ENCODE measurements around the gene AUTS2.

DNA sequence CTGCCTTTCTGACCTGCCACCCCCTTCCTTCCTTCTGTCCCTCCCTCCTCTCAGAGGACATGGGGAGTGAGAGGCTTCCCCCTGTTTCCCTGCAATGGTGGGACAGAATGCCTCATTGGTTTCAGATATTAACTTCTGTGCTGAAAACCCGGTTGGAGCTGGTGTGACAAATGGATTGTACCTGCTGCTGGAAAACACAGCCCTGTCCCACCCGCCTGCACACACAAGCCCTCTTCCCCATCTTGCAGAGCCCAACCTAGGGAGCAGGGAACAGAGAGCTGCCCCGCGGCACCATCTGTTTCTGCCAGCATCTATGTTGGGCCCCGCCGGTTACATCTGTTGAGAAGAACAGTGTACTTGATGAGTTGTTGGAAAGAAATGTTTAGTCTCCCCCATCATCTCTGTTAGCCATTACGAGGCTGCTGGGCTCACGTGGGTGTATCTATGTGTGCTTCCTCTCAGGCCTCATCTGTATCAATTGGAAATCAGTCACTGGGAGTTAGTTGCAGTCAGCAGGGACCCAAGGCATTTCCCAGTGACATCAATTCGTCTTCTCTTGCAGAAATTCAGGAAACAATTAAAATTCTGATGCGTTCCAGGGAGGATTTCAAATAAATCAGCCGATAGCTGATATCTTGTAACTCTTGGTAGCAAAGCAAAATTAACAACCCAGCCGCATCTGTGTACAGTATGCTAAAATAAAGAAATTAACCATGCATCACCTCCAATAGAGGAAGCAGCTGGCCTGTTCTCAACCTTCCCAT is 808.1 kb downstream of the AUTS2 start:
- TF ChIP-seq, protein P1, sequence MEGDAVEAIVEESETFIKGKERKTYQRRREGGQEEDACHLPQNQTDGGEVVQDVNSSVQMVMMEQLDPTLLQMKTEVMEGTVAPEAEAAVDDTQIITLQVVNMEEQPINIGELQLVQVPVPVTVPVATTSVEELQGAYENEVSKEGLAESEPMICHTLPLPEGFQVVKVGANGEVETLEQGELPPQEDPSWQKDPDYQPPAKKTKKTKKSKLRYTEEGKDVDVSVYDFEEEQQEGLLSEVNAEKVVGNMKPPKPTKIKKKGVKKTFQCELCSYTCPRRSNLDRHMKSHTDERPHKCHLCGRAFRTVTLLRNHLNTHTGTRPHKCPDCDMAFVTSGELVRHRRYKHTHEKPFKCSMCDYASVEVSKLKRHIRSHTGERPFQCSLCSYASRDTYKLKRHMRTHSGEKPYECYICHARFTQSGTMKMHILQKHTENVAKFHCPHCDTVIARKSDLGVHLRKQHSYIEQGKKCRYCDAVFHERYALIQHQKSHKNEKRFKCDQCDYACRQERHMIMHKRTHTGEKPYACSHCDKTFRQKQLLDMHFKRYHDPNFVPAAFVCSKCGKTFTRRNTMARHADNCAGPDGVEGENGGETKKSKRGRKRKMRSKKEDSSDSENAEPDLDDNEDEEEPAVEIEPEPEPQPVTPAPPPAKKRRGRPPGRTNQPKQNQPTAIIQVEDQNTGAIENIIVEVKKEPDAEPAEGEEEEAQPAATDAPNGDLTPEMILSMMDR (IDR thresholded peaks at IDR 0.05) = no peak
- TF ChIP-seq POLR2A (IDR thresholded peaks at IDR 0.05) = no peak
